Stimulated activated CD8-positive, alpha-beta memory T cell treated with anti-CD3 and anti-CD28 coated beads, Interleukin-12 subunit alpha, Interleukin-12 subunit beta, amount 100 ng/mL, for 4 hours (primary cell): ENCODE results near the gene C12orf56.
"Not testable (repeated sequence)": the region's sequence is repeated elsewhere in the genome, so short reads cannot be mapped to it uniquely, and the experiment has no call there.

ENCODE experiments used
- DNase-seq: peaks from one replicate; pipeline ENCODE4 v3.0.0-alpha.2; 2020; ENCODE audit warnings: low read depth

C12orf56 gene

DNA sequence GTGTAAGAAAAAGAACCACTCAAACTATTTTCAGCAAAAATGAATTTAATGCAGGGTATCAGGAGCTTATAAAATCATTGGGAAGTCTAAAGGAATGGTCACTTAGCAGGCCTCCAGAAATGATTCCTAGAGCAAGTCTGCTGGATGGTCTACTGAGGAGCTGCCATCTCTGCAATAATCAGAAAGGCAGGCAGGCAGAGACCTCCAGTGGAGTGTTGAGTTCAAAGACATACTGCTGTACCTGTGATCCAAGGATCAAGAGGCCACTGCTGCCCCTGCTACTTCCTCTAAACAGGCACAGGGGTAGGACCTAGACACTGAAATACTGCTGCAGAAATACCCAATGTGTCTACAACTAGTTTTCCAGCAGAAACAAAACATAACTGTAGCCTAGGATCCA lies 154.0 kb downstream of the C12orf56 start:
- no peak for DNase-seq

DNA sequence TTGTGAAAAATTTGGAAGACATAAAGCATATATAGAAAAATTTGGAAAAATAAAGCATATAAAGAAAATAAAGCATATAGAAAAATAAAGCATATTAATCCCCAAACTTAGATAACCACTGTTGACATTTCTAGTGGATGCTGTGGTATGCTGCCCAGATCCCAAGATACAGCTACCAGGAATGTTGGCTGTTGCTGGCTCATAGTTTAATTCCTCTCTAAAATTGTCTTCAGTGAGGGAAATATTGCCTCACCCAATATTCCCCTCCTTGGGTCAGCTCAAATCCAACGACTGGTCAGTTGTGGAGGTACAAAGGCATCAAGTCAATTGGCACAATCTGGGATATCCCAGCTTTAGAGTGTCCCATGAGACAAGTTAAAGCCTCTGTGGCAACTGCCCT lies 158.4 kb downstream of the C12orf56 start:
- no peak for DNase-seq

DNA sequence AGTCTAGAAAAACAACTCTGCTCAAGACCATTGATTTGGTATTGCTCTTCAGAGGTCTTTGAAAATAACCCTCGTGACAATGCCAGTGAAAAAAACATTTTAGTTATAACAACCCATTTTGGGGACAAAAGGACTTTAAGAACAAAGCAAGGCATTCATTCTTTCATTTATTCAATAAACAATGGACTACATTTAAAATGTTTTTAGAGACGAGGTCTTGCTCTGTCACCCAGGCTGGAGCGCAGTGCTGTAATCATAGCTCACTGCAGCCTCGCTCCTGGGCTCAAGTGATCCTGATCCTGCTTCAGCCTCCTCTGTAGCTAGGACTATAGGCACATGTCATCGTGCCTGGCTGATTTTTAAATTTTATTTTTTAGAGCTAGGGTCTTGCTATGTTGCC lies 160.8 kb downstream of the C12orf56 start:
- DNase-seq = no peak

DNA sequence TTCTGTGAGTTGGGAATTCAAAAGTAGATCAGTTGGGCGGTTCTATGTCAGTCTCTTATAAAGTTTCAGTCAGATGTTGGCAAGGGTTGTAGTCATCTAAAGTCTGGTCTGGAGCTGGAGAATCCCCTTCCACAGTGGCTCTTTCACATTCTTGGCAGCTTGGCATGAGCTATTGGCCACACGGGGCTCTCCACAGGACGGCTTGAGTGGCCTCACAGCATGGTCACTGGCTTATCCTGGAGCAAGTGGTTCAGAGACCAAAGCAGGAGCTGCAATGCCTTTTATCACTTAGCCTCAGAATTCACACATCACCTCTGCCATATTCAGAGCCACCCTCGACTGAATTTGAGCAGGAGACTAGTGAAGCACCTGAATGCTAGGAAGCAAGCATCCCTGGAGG lies 161.3 kb downstream of the C12orf56 start:
- DNase-seq = no peak

DNA sequence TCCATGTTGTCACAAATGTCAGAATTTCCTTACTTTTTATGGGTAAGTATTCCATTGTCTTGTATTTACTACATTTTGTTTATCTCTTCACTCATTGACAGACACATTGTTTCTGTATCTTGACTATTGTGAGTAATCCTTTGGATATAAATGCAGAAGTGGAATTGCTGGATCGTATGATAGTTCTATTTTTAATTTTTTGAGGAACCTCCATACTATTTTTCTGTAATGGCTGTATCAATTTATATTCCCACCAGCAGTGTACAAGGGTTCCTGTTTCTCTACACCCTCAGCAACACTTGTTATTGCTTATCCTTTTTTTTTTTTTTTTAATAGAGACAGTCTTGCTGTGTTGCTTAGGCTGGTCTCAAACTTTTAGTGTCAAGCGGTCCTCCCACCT lies 164.9 kb downstream of the C12orf56 start:
- no peak for DNase-seq

DNA sequence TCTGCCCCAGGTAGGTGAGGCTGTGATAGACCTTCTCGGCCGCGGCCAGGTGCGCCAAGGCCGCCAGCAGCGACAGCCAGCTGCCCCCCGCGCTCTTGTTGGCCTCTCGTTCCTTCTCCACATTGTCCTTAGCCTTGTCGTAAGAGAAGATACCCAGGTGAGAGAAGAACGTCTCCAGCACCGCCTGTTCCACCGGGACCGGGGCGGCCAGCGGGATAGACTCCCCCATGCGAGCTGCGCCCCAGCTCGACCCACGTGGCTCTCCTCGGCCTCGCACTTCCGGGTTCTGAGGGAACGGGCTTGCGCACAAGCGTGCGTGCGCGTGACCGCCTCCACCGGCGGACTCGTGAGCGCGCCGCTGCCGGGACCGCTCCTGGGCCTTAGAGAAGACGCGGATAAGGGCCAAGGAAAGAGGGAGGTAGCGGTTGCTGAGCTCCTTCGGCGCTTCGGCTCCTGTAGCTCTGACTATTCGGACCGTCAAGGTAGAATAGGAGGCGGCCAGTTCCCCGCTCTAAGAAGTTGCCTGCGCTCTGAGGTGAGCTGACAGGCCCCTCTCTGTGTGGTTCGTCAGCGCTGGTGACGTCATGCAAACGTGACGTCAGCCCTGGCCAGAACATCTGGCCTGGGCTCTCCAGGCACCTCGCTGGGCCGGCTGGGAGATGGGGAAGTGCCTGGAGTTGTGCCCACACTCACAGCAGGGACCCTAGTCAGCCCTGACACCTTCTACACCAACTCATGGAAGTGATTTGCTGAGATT lies 168.4 kb downstream of the C12orf56 start, which contains the start of gene KICS2:
KICS2 (minus strand) TSS at position 288 of the 757 bp plus-strand sequence; CDS start at position 229, 59 bp downstream.
- peak; percentile 89 for DNase-seq

DNA sequence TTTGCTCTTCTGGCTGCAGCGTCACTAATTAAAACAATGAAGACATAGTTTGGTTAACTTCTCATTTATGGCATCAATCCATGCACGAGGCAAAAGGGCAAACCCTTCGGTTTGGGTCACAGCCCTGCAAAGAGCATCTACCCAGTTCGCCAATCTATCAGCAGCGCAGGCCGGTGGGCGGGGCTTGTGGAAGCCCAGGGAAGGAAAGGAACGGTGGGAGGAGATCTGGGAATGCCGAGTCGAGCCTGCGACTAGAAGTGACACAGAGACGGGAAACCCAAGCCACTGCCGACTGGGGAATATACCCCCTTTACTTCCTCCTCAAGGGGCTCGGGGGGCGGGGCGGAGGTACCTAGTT lies 168.9 kb downstream of the C12orf56 start:
- DNase-seq = no peak

DNA sequence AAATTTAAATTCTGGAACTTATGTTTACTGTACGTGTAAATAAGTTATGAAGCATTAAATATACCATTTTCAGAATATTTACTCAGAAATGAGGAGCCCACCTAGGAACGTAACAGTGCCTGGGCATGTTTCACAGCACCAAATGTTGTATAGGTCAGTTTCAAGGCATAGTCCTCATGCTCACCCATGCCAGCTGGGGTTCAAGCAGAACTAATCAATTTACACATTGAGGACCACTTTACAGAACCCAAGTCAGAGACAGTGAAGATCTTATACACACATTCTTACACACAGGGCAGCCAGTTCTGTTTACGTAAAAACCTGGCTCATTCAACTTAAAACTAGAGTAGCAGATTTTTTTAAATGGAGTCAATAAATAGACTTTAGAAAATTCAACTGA lies 170.5 kb downstream of the C12orf56 start:
- DNase-seq = no peak

DNA sequence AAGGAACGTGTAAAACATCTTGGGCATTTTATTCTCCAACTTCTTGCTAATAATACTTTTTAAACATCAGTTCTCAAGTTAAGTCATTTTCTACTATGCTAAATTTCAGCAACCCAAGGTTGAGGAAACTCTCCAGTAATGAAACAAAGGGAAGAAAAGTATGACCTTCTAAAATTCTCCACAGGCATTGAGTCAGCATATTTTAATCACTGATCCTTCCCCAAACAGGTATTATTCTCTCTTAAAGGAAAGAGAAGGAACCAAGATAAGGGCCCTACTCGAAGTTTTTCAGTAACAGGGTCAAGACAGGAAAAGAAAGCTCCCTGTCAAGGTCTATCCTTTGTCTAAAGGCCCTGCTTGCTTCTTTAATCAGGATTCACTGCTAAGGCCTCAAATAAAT lies 171.4 kb downstream of the C12orf56 start:
- DNase-seq = no peak

DNA sequence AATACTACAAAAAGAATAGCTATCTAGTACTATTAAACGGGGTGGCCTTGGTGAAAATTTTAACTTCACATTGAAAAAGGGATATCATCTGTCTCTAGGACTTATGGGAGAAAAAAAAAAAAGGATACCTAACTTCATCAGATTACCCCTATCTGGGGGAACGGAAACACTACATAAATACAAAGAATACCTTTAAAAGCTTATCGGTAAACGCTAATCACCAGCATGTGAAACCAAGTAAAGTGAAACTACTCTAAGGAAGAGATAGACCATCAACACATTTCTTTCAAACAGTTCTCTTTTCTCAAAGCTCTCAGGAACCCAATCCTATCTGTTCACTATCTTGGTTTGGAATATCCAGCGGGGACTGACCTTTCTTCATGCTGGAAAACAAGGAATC lies 172.0 kb downstream of the C12orf56 start:
- no peak for DNase-seq

DNA sequence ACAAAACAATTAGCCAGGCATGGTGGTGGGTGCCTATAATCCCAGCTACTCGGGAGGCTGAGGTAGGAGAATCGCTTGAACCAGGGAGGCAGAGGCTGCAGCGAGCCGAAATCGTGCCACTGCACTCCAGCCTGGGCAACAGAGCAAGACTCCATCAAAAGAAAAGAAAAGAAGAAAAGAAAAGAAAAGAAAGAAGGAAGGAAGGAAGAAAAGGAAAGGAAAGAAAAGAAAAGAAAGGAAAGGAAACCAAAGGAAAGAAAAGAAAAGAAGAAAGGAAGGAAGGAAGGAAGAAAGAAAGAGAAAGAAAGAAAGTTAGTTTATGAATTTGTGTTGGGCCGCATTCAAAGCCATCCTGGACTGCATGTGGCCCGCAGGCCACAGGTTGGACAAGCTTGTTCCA lies 172.9 kb downstream of the C12orf56 start:
- not testable (repeated sequence) for DNase-seq

DNA sequence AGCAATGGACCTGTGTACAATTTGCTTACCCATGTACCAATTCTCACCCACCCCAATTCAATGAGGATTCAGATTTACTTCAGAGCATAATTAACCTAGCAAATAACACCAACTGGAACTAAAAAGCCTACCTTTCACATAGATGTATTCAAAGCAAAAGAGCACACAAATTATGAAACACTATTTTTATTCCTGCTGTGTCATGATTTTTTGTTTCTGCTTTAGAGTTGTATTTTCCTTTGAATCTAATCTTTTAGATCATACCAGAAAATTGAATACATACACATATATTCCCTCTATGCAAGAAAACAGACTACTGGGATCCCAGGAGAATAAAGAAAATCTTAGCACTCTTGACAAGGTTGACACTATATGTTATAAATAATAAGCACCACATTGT lies 174.3 kb downstream of the C12orf56 start:
- no peak for DNase-seq
